Erythroblast (primary cell): ENCODE data around the gene SLC1A2.

ENCODE experiments used
- GATA1 ChIP-seq: IDR thresholded peaks from 2 replicates; pipeline ENCODE4 v1.6.1; 2011; ENCODE audit warnings: low read depth, mild to moderate bottlenecking, control low read depth, low read length, moderate library complexity
- POLR2A ChIP-seq: IDR thresholded peaks from 2 replicates; pipeline ENCODE4 v1.6.1; 2011; ENCODE audit warnings: mild to moderate bottlenecking, low read length

GRCh38 chr11:35267504-35267903, 151.9 kb downstream of the SLC1A2 start:
- TF ChIP-seq POLR2A, result no peak
- no peak for TF ChIP-seq GATA1
